Posterior cingulate gyrus (tissue), 11 donors: ENCODE data around the gene AAK1.
"Not testable (repeated sequence)": the region's sequence is repeated elsewhere in the genome, so short reads cannot be mapped to it uniquely, and the experiment has no call there.

ENCODE experiments used
- DNase-seq, 10 donors: peaks; one replicate each; pipeline versions ENCODE4 v3.0.0 to v3.0.0-alpha.2; 2020 to 2021; ENCODE audit warnings: mixed read lengths in 3 of 10
- intact Hi-C: fragments of 100-400 bp; cut with DNase I; formaldehyde crosslinking; loops from one replicate; pipeline ENCODE4 v1.15.1; 2023

AAK1 gene

GRCh38 chr2:69434753-69435152 lies 208.8 kb downstream of the AAK1 start:
- DNase-seq, result no peak
- intact Hi-C loops, result loop anchor here (10.0 kb wide), 1 partner anchor 110 kb away; no protein-coding TSS in a partner anchor

- no peak for DNase-seq
- intact Hi-C loops, result loop anchor here (10.0 kb wide), 1 partner anchor 115 kb away; no protein-coding TSS in a partner anchor
These were observed 213.9 kb downstream of the AAK1 start for GRCh38 chr2:69429491-69430183.

GRCh38 chr2:69428981-69429380 lies 214.6 kb downstream of the AAK1 start:
- no peak for DNase-seq
- intact Hi-C loops, result no loop called here

GRCh38 chr2:69424419-69424818 lies 219.1 kb downstream of the AAK1 start:
- DNase-seq, result no peak

GRCh38 chr2:69422198-69422597 lies 221.3 kb downstream of the AAK1 start:
- intact Hi-C loops, result no loop called here
- DNase-seq, result no peak

More at GRCh38 chr2:69424419-69424818, 219.1 kb downstream of the AAK1 start:
- intact Hi-C loops, result no loop called here

GRCh38 chr2:69419111-69419510 lies 224.4 kb downstream of the AAK1 start:
- intact Hi-C loops, DNase-seq: not testable (repeated sequence)

- no peak for DNase-seq
- intact Hi-C loops, result no loop called here
These were observed 227.4 kb downstream of the AAK1 start for GRCh38 chr2:69416147-69416546.
